Subcutaneous adipose tissue (tissue), 4 donors: ENCODE data around the gene PLA2G12A. TPM values are rescaled to one million over a fixed set of nuclear protein-coding genes. Genes with fewer than 3 reads are reported as not detected.

Experiments used
- total RNA-seq, 4 donors: library from RNA; depleted of rRNA; stranded (reverse); fragments of >200 nt; gene quantifications; one replicate each; pipeline ENCODE4 v1.1.0, GENCODE V29; 2016
- TF ChIP-seq, protein P1 (sequence below): fragments of 450-650 bp; IDR thresholded peaks from one replicate; pipeline ENCODE4 v1.5.1; 2016; ENCODE audit warnings: low read depth, mild to moderate bottlenecking, control low read depth, antibody characterized with exemption, moderate library complexity

The PLA2G12A gene
- total RNA-seq, 4 donors from 2014 or later: 19.0 to 48.9 (median 24.6) TPM

DNA sequence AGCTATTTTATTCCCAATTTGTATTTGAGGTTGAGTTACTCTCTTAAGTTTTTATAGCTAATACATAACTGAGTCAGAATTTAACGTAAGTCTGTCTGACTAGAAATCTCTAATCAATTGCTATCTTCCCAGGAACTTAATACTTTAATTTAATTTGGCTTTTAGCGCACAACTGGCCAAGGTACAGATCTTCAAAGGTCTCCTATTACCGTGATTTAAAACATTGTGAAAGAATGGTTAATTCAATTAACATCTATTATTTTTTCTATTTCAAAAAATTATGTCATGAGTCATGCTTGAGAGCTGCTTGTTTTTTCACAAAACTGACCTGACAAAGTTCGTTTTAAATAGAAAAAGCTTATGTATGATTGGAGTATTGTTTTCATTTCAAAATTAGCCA is 22.0 kb upstream of the PLA2G12A start:
- TF ChIP-seq, protein P1, sequence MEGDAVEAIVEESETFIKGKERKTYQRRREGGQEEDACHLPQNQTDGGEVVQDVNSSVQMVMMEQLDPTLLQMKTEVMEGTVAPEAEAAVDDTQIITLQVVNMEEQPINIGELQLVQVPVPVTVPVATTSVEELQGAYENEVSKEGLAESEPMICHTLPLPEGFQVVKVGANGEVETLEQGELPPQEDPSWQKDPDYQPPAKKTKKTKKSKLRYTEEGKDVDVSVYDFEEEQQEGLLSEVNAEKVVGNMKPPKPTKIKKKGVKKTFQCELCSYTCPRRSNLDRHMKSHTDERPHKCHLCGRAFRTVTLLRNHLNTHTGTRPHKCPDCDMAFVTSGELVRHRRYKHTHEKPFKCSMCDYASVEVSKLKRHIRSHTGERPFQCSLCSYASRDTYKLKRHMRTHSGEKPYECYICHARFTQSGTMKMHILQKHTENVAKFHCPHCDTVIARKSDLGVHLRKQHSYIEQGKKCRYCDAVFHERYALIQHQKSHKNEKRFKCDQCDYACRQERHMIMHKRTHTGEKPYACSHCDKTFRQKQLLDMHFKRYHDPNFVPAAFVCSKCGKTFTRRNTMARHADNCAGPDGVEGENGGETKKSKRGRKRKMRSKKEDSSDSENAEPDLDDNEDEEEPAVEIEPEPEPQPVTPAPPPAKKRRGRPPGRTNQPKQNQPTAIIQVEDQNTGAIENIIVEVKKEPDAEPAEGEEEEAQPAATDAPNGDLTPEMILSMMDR: no peak

DNA sequence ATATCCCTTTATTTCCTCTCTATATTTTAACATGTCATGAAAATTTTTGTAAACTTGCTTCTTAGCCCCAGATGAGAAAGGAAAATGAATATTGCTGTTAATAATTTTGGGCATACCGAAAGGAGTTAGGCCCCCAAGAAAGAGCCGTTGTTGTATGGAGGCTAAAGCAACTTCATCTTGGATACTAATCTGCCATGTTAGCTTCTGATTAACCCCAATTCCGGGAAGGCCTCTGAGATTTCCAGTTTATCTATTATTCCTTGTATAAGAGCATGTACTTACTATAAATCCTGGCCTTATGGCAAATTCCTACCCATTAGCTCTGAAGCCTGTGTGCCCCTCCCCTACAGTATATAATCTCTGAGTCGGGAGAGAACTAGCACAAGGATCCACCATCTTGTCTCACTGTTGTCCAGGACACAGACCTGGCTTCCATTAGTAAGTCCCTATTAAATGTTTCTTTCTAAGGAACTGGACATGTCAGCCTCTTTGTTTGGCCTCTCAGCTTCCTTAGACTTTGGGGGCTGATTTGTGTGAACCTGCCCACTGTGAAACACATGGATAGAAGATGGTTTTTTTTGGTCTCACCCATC is 20.9 kb upstream of the PLA2G12A start:
- TF ChIP-seq, protein P1: no peak

DNA sequence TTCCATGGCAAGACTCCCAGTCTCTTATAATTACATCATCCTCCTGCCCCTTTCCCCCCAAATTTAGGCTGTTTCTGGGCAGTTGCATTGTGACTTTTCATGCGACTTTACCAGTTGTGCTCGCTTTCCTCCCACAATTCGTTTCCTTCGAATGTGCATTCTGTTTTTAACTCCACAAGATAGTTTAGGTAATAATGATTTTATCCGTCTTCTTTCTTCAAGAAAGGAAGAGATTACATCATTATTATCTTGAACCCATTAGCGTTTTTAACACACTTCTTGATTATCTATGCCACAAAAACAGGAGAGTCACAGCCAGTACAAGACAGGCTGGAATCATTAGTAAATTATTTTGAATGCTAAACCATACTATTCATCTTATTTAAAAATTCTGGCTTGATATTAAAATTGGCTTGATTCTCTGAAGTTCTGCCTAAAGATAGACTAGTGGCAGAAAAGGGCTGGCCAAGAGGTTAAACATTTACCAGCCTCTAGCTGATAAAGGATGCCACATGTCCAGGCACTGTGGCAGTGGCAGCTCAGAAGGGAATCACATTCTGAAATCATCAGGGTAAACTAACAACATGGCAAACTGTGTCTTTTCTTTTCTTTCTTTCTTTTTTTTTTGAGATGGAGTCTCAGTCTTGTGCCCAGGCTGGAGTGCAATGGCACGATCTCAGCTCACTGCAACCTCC is 19.7 kb upstream of the PLA2G12A start:
- TF ChIP-seq, protein P1: no peak

DNA sequence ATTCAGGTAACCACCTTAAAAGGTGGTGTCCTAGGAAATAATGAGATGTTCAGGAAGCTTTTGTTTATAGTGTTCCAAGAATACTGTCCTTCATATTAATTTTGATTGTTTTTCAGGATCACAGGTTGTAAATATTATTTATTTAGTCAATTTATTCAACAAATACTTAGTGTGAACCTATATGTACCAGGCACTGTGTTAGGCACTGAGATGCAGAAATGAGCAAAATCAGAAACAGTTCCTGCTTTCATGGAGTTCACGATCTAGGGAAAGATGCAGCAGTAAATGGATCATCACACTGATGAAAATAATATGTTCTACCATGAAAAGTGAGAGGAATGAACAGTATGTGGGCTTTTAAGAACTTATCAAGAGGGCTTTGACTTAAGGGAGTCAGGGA is 18.2 kb upstream of the PLA2G12A start:
- TF ChIP-seq, protein P1: no peak

DNA sequence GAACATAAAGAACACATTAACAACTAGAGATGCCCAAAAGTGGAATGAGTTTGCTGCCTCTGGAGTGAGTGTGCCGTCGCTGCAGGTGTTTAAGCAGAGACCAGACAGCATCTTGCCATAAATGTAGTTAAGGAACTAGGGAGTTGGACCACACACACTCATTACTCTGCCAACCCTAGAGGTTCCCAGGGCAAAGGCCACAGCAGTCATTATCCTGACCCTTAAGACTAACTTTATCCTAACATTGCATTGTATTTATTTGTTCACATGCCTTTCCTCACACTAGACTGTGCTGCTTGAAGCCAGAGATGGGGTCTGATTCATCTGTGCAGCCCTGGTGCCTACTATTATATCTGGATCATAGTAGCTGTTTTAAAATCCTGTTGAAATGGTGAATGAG is 16.9 kb upstream of the PLA2G12A start:
- TF ChIP-seq, protein P1: no peak

DNA sequence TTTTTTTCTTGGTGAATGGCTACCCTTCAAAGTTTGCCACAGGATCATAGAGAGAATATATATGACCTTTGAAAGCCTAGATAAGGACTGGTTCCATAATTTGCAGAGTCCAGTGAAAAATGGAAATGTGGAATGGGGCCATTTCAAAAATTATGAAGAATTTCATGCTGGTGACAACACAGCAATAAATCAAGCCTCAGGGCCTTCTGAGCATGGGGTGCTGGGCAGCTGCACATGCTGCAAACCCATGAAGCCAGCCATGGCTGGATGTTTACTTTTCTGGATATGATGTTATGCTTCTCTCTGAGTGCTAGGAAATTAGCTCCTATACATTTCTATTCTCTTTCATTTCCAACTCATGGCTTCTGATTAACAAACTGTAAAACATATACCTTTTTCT is 16.0 kb upstream of the PLA2G12A start:
- TF ChIP-seq, protein P1: no peak

DNA sequence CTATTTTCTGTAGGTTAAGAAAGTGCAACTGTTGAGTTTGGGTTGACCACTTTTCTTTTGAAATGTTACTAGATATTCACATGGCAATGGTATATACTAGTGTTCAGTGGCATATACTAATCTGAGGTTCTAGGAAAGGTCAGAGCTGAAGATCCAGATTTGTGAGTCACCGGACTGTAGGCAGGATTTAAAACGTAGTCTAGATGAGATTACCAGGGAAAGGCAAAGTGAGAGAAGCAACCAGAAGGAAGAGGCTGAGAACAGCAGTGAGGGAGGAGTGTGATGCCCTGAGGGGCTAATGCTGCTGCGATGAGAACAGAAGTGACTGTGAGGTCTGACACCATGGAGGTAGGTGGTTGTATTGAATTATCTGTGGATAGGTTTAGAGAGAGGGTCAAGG is 9.7 kb upstream of the PLA2G12A start:
- TF ChIP-seq, protein P1: no peak
